IMR-90 (cell line): ENCODE results near the gene GUCY1B1. TPM values are rescaled to one million over a fixed set of nuclear protein-coding genes. Genes with fewer than 3 reads are reported as not detected.

Source experiments
- ATAC-seq: fragments of 200-7000 bp; cut with Tn5 transposase; 2 replicates; pipeline ENCODE4 v1.9.1; 2020; ENCODE audit warnings: low read depth, mild to moderate bottlenecking, moderate library complexity
- BruUV-seq: library from RNA; stranded (reverse); fragments of 400-500 nt; replicated peaks from 2 replicates; lab custom pipeline; 2021; lab: Mats Ljungman, UMichigan
- CTCF ChIA-PET: fragments of 300-600 bp; formaldehyde crosslinking; extraction: SDS; loops from one replicate; lab custom pipeline; 2021; ENCODE audit warnings: antibody characterized with exemption; lab: Yijun Ruan, JAX
- POLR2A ChIA-PET: fragments of 300-600 bp; sonication (Branson Sonifier 250); formaldehyde crosslinking; loops from one replicate; lab custom pipeline; 2022; ENCODE audit warnings: antibody characterized with exemption; ENCODE audit not compliant: unreplicated experiment; lab: Charles Lee
- DNase-seq: peaks from one replicate; pipeline ENCODE4 v3.0.0; 2013
- H2AFZ ChIP-seq: replicated peaks from 2 replicates; pipeline ENCODE3; 2013; ENCODE audit warnings: low read length, mild to moderate bottlenecking; ENCODE audit not compliant: poor library complexity
- H2AK5ac ChIP-seq: 2 replicates; pipeline ENCODE4 v1.6.1; 2013; ENCODE audit warnings: low read depth, low read length, inconsistent platforms
- H2AK9ac ChIP-seq: replicated peaks from 2 replicates; pipeline ENCODE3; 2013; ENCODE audit warnings: mild to moderate bottlenecking, low read depth, low read length, moderate library complexity; ENCODE audit not compliant: poor library complexity
- H2BK120ac ChIP-seq: 2 replicates; pipeline ENCODE4 v1.6.1; 2013; ENCODE audit warnings: low read depth, low read length, inconsistent platforms
- H2BK15ac ChIP-seq: 3 replicates; pipeline ENCODE4 v1.6.1; 2013; ENCODE audit warnings: low read depth, low read length, inconsistent platforms
- H2BK20ac ChIP-seq: 2 replicates; pipeline ENCODE4 v1.6.1; 2013; ENCODE audit warnings: low read depth, mild to moderate bottlenecking, inconsistent platforms, low read length, moderate library complexity
- H2BK5ac ChIP-seq: 2 replicates; pipeline ENCODE4 v1.6.1; 2013; ENCODE audit warnings: mild to moderate bottlenecking, low read depth, low read length, inconsistent platforms; ENCODE audit not compliant: poor library complexity, severe bottlenecking
- H3K14ac ChIP-seq: replicated peaks from 2 replicates; pipeline ENCODE4 v1.6.1; 2013; ENCODE audit warnings: low read depth, low read length, inconsistent platforms
- H3K18ac ChIP-seq: 2 replicates; pipeline ENCODE4 v1.6.1; 2013; ENCODE audit warnings: low read depth, low read length, control low read depth
- H3K23ac ChIP-seq: 2 replicates; pipeline ENCODE4 v1.6.1; 2013; ENCODE audit warnings: low read depth, low read length, inconsistent platforms
- H3K27ac ChIP-seq: 2 replicates; pipeline ENCODE4 v1.5.1; 2013; ENCODE audit warnings: mild to moderate bottlenecking, control low read depth, low read length; ENCODE audit not compliant: insufficient read depth
- H3K27me3 ChIP-seq: 2 replicates; pipeline ENCODE4 v1.6.1; 2013; ENCODE audit warnings: low read length; ENCODE audit not compliant: control insufficient read depth, insufficient read depth
- H3K36me3 ChIP-seq: 2 replicates; pipeline ENCODE4 v1.6.1; 2013; ENCODE audit warnings: low read length, mixed read lengths; ENCODE audit not compliant: control insufficient read depth, insufficient read depth
- H3K4ac ChIP-seq: 2 replicates; pipeline ENCODE4 v1.6.1; 2013; ENCODE audit warnings: low read depth, low read length, inconsistent platforms
- H3K4me1 ChIP-seq: 2 replicates; pipeline ENCODE4 v1.6.1; 2013; ENCODE audit warnings: low read length, mixed read lengths; ENCODE audit not compliant: control insufficient read depth, insufficient read depth
- H3K4me2 ChIP-seq: 2 replicates; pipeline ENCODE4 v1.6.1; 2013; ENCODE audit warnings: low read depth, mild to moderate bottlenecking, control low read depth, low read length, moderate library complexity
- H3K4me3 ChIP-seq: 2 replicates; pipeline ENCODE4 v1.5.1; 2013; ENCODE audit warnings: low read depth, mild to moderate bottlenecking, control low read depth, low read length, moderate library complexity; ENCODE audit not compliant: insufficient read depth
- H3K56ac ChIP-seq: 2 replicates; pipeline ENCODE4 v1.6.1; 2013; ENCODE audit warnings: low read length, inconsistent platforms; ENCODE audit not compliant: insufficient read depth; ENCODE audit errors: extremely low read depth
- H3K79me1 ChIP-seq, 2 experiments: 2 replicates each; pipeline ENCODE4 v1.6.1; 2013; ENCODE audit warnings: low read length in 2 of 2, inconsistent platforms in 1 of 2, low read depth in 1 of 2
- H3K9ac ChIP-seq: 2 replicates; pipeline ENCODE4 v1.6.1; 2013; ENCODE audit warnings: low read depth, low read length, control low read depth
- H3K9me1 ChIP-seq: 2 replicates; pipeline ENCODE4 v1.6.1; 2013; ENCODE audit warnings: low read length, inconsistent platforms; ENCODE audit not compliant: insufficient read depth
- H3K9me3 ChIP-seq: 2 replicates; pipeline ENCODE4 v1.6.1; 2013; ENCODE audit warnings: low read length; ENCODE audit not compliant: control insufficient read depth, insufficient read depth
- H4K20me1 ChIP-seq: 2 replicates; pipeline ENCODE4 v1.6.1; 2013; ENCODE audit warnings: low read length, inconsistent platforms; ENCODE audit not compliant: insufficient read depth
- H4K5ac ChIP-seq: 2 replicates; pipeline ENCODE4 v1.6.1; 2013; ENCODE audit warnings: mild to moderate bottlenecking, low read depth, low read length, control low read depth
- H4K8ac ChIP-seq, 2 experiments: 2 replicates each; pipeline ENCODE4 v1.6.1; 2013; ENCODE audit warnings: low read depth in 2 of 2, low read length in 2 of 2, control low read depth in 1 of 2, inconsistent platforms in 1 of 2
- H4K91ac ChIP-seq: 2 replicates; pipeline ENCODE4 v1.6.1; 2013; ENCODE audit warnings: low read depth, low read length, inconsistent platforms; ENCODE audit not compliant: insufficient read depth
- CHD1 ChIP-seq: IDR thresholded peaks from 2 replicates; pipeline ENCODE4 v1.6.1; 2012; ENCODE audit warnings: low read depth, low read length, improper control_type of control experiment
- WGBS, 2 experiments: methylation state at CpG; one replicate each; pipeline versions ENCODE4 v1.1.5 to v1.1.7; 2013; ENCODE audit warnings: missing lambda C conversion rate in 2 of 2; ENCODE audit not compliant: insufficient read length in 1 of 2; ENCODE audit errors: extremely low coverage in 2 of 2; 5-methylcytosine and 5-hydroxymethylcytosine counted together
- dilution Hi-C: fragments of 300-500 bp; cut with HindIII; formaldehyde crosslinking; loops from one replicate; pipeline ENCODE4 v1.14.3; 2018; ENCODE audit warnings: low sequenced_read_pairs; ENCODE audit not compliant: unreplicated experiment
- in situ Hi-C: fragments of 300-500 bp; cut with MboI; formaldehyde crosslinking; loops from 3 replicates; pipeline ENCODE4 v1.14.3; 2019; ENCODE audit warnings: low sequenced_read_pairs, inconsistent platforms, mixed read lengths
- intact Hi-C: fragments of 100-400 bp; cut with micrococcal nuclease; formaldehyde crosslinking; loops from 2 replicates; pipeline ENCODE4 v1.10.0; 2022
- polyA plus RNA-seq, 3 experiments: library from polyadenylated mRNA; depleted of rRNA; stranded (reverse); fragments of >200 nt; gene quantifications; 2 replicates each; pipeline ENCODE4 v1.2.3, GENCODE V29; 2012; ENCODE audit warnings: low replicate concordance in 1 of 3
- total RNA-seq: library from RNA; depleted of rRNA; stranded (reverse); fragments of >200 nt; gene quantifications from 2 replicates; pipeline ENCODE4 v1.2.3, GENCODE V29; 2012

The GUCY1B1 gene
- total and polyA plus RNA-seq, 2 of the 4 experiments (the other 2 are of a cell fraction) = 2.9 to 3.8 TPM

DNA sequence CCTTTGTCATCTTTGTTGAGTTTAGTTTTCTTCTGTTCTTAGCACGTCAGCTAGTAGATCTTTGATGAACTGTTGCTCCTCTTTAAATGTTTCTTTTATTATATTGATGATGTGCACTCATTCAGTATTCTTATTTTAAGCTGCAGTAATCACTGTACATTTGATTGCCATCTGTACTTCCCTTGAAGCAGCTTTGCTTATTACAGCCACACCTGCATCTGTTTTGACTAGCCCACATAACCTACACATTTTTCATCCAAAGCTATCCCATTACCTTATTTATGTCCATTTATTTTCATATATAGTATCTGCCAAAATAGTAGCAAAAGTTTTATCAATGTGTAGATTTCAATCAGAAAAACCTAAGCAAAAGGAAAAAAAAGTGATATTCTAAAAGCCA lies 23.9 kb upstream of the GUCY1B1 start:
- no CpG with 5 or more reads among the region's 1 CpG for WGBS, 2 experiments
- Histone ChIP-seq H3K56ac (no peak overlapping the region), H2BK5ac (no peak overlapping the region), H2AK9ac (no peak overlapping the region), H4K91ac (no peak overlapping the region), H3K4ac (no peak overlapping the region), H2AK5ac (no peak overlapping the region), H4K8ac (no peak overlapping the region), H3K27ac (no peak overlapping the region), H3K79me1 (no peaks in the 10 kb centered on the region), H3K4me3 (no peak overlapping the region), H3K23ac (no peak overlapping the region), H3K27me3 (no peaks in the 10 kb centered on the region), H2BK120ac (no peak overlapping the region), H3K4me2 (no peak overlapping the region), H3K14ac (no peak overlapping the region), H2BK15ac (no peak overlapping the region), H4K20me1 (no peaks in the 10 kb centered on the region; the same call in 1 of the 2 replicates), H3K9me3 (no peaks in the 10 kb centered on the region), H3K9me1 (no peaks in the 10 kb centered on the region; the same call in 1 of the 2 replicates), H3K36me3 (no peaks in the 10 kb centered on the region), H2AFZ (no peak overlapping the region), H3K18ac (no peak overlapping the region), H4K5ac (no peak overlapping the region), H3K4me1 (peaks cover 8% of the 10 kb centered on the region), H3K9ac (no peak overlapping the region), H2BK20ac (no peak overlapping the region)
- ATAC-seq (no peak), DNase-seq (no peak)
- in situ Hi-C loops (no loop called here), dilution Hi-C loops (no loop called here), intact Hi-C loops (loop anchor here (5.0 kb wide), 1 partner anchor 38 kb away; no protein-coding TSS in a partner anchor)
- TF ChIP-seq CHD1 = no peak
- BruUV-seq = no TSS peak
- POLR2A ChIA-PET = no interaction called here
- CTCF ChIA-PET = interaction anchor here (1.1 to 1.3 kb wide), 2 partner anchors 12 to 24 kb away, joined by 3 read pairs; partner anchors contain the start of gene GUCY1B1
